HepG2 (cell line): Measurements from ENCODE around the gene CTIF. TPM values are rescaled to one million over a fixed set of nuclear protein-coding genes. Genes with fewer than 3 reads are reported as not detected.

Experiments used
- AHR ChIP-seq: IDR thresholded peaks from 2 replicates; pipeline ENCODE4 v1.6.1; 2018; ENCODE audit warnings: missing genetic modification reagents, missing compliant biosample characterization
- BORCS8-MEF2B ChIP-seq: sonication (generic); formaldehyde crosslinking; IDR thresholded peaks from 2 replicates; pipeline ENCODE4 v1.8.0; 2022; ENCODE audit warnings: mild to moderate bottlenecking, missing genetic modification reagents
- CHD2 ChIP-seq: IDR thresholded peaks from 2 replicates; pipeline ENCODE4 v1.6.1; 2011; ENCODE audit warnings: low read depth, low read length, improper control_type of control experiment
- JDP2 ChIP-seq: sonication (generic); formaldehyde crosslinking; IDR thresholded peaks from 2 replicates; pipeline ENCODE4 v1.8.1; 2022; ENCODE audit warnings: missing genetic modification reagents, borderline replicate concordance
- KDM1A ChIP-seq: IDR thresholded peaks from 2 replicates; pipeline ENCODE4 v1.6.1; 2016; ENCODE audit warnings: missing compliant biosample characterization
- NFRKB ChIP-seq: fragments of 450-650 bp; IDR thresholded peaks from 2 replicates; pipeline ENCODE4 v1.6.1; 2017
- ONECUT2 ChIP-seq: sonication (generic); formaldehyde crosslinking; IDR thresholded peaks from 2 replicates; pipeline ENCODE4 v1.4.0; 2020; ENCODE audit warnings: missing genetic modification reagents
- RERE ChIP-seq: IDR thresholded peaks from 2 replicates; pipeline ENCODE4 v1.6.1; 2016; ENCODE audit warnings: low read depth, missing genetic modification reagents, missing compliant biosample characterization
- THAP7 ChIP-seq: sonication (generic); formaldehyde crosslinking; IDR thresholded peaks from 2 replicates; pipeline ENCODE4 v1.8.1; 2023; ENCODE audit warnings: mild to moderate bottlenecking, missing genetic modification reagents
- polyA plus RNA-seq, 8 experiments: library from polyadenylated mRNA; depleted of rRNA in 3 of 8; stranded (reverse) in 7 of 8; unstranded in 1 of 8; fragments of >200 nt; fragmentation: Illumina TruSeq in 4 of 8; extraction: Trizol in 4 of 8; gene quantifications; 2 replicates each; pipeline versions ENCODE4 v1.2.1 to v1.2.3, GENCODE V29; 2011 to 2016; ENCODE audit warnings: low read depth in 4 of 8, missing spikeins in 1 of 8, mixed read lengths in 1 of 8; ENCODE audit not compliant: insufficient read depth in 1 of 8
- total RNA-seq, 5 experiments: library from RNA; depleted of rRNA; stranded (reverse); fragments of >200 nt; fragmentation: Illumina TruSeq; extraction: Trizol; gene quantifications; 2 replicates each; pipeline ENCODE4 v1.2.3, GENCODE V29; 2016; ENCODE audit warnings: low read depth in 1 of 5
- TF ChIP-seq, protein P1 (sequence below): IDR thresholded peaks from 2 replicates; pipeline ENCODE4 v1.6.1; 2016; ENCODE audit warnings: missing compliant biosample characterization, missing genetic modification reagents, borderline replicate concordance

CTIF gene
- total and polyA plus RNA-seq, 2 of the 13 experiments (the other 11 are each of a cell fraction or from before 2014, with no cell fraction given): 18.2 to 28.0 TPM

DNA sequence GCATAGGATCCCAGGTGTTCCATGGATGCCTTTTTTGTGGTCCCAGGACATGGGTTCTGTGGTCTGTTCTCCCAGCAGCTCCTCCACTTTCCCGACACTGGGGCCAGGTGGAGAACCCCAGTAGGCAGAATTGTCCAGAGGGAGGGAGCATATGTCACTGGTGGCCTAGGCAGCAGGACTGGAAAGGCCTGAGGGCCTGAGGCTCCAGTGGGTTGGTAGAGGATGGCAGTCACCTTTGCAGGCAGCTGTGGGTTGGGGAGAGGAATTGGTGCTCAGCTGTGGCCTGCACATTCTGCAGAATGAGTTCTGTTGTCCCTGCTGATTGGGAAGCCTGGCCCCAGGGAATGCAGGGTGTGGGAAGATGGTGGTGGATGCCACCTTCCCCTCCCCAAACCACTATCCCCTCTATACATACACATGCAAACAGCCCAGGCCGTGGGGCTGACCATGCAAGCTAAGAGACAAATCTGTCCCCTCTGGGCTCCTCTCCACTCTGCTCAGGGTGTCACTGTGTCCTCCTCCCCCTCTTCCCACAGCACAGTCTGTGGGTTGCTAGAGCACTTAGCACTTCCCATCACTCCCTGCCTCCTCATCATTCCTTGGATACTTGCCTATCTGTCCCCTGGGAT is 11.4 kb downstream of the CTIF start (continued):
- TF ChIP-seq RERE (CRISPR knock-in tag): no peak
- TF ChIP-seq CHD2: no peak
- no peak for TF ChIP-seq ONECUT2 (CRISPR knock-in tag)
- no peak for TF ChIP-seq BORCS8-MEF2B (CRISPR knock-in tag)
- no peak for TF ChIP-seq NFRKB
- TF ChIP-seq JDP2 (CRISPR knock-in tag): no peak
- no peak for TF ChIP-seq KDM1A (CRISPR knock-in tag)
- no peak for TF ChIP-seq AHR (CRISPR knock-in tag)
- no peak for TF ChIP-seq THAP7 (CRISPR knock-in tag)
- TF ChIP-seq, protein P1, sequence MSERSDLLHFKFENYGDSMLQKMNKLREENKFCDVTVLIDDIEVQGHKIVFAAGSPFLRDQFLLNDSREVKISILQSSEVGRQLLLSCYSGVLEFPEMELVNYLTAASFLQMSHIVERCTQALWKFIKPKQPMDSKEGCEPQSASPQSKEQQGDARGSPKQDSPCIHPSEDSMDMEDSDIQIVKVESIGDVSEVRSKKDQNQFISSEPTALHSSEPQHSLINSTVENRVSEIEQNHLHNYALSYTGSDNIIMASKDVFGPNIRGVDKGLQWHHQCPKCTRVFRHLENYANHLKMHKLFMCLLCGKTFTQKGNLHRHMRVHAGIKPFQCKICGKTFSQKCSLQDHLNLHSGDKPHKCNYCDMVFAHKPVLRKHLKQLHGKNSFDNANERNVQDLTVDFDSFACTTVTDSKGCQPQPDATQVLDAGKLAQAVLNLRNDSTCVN (CRISPR knock-in tag): no peak
- TF ChIP-seq, all 625 proteins: peak for 0
